DMS153 treated with DMSO at 0.1 percent for 48 hours (cell line): ENCODE measurements around the gene PARD6B.
"Not testable (repeated sequence)": the region's sequence is repeated elsewhere in the genome, so short reads cannot be mapped to it uniquely, and the experiment has no call there.

Experiments
- DNase-seq: peaks from one replicate; lab custom pipeline; 2025; ENCODE audit not compliant: unreplicated experiment; lab: John Stamatoyannopoulos, UW

Gene PARD6B

DNA sequence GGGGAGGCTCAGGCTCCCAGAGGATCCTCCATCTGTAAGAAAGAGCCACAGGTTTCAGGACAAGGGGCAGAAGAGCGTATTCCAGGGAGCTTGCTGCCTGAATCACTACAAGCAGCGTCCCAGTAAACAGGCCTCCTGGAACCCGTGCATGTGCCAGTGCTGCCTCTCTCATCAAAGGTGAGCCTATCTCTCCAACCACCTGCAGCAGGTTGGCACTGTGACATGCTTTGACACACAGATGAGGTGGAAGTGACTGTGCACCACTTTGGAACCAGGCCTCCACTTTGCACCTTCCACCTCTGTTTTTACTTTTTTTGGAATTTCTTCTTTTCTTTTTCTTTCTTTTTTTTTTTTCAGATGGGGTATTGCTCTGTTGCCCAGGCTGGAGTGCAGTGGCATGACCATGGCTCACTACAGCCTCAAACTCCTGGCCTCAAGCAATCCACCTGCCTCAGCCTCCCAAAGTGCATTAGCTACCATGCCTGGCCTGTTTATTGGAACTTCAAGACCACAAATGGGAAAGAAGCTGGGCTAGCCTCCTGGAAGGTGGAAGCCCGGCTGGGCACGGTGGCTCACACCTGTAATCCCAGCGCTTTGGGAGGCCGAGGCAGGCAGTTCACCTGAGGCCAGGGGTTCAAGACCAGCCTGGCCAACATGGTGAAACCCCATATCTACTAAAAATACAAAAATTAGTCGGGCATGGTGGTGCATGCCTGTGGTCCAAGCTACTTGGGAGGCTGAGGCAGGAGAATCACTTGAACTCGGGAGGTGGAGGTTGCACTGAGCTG lies 27.5 kb upstream of the PARD6B start:
- not testable (repeated sequence) for DNase-seq

DNA sequence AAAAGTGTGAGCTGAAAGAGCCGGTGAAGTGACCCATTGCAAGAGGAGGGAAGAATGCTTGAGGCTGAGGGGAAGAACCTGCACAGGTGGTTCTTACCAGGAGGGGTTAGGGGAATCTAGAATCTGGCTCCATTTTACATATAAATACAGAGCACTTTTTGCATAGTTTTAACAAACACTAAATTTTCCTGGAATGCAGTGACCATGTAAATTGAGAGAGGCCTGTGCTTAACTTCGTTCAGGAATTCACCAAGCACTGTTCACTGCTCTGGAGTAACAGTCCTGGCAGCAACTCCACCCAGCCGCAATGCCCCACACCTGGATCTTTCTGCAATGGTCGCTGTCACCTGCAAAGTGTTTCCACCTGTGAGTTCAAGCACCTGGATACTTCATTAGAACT lies 26.9 kb upstream of the PARD6B start:
- no peak for DNase-seq

DNA sequence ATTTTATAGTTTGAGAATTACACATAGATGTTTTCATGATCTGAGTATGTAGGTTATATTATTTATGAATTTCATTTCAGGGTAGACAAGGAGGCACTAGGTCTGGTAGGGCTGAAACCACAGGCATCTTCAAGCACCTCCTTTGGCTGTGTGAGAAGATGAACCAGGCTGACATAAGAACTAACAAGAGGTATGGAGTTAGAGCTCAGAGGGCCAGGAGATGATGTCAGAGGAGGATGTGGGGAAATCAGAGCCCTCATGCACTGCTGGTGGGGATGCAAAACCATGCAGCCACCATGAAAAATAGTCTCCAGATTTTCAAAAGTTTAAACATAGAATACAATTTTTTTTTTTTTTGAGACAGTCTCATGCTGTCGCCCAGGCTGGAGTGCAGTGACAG lies 26.4 kb upstream of the PARD6B start:
- no peak for DNase-seq

GRCh38 chr20:50708845-50709635 lies 22.3 kb upstream of the PARD6B start:
- no peak for DNase-seq

- no peak for DNase-seq
Measured at GRCh38 chr20:50709636-50709973, 21.8 kb upstream of the PARD6B start.

DNA sequence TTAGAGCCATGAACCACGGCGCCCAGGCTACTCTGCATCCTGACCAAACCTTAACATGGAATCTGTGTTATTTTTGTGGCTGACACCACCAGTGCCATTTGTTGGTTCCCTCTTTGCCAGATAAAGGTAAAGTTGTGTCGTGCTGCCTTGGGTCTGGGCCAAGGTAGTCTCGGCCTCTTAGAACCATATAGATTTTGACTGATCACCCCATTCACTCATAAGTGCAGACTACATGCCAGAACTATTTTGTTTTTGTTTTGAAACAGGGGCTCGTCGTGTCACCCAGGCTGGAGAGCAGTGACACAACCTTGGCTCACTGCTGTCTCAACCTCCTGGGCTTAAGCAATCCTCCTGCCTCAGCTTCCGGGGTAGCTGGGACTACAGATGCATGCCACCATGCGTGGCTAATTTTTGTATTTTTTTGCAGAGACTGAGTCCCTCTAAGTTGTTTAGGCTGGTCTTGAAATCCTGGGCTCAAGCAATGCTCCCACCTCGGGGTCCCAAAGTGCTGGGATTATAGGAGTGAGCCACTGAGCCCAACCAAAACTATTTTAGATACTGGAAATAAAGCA lies 20.8 kb upstream of the PARD6B start:
- DNase-seq = no peak

GRCh38 chr20:50711113-50711825 lies 20.1 kb upstream of the PARD6B start:
- no peak for DNase-seq

DNA sequence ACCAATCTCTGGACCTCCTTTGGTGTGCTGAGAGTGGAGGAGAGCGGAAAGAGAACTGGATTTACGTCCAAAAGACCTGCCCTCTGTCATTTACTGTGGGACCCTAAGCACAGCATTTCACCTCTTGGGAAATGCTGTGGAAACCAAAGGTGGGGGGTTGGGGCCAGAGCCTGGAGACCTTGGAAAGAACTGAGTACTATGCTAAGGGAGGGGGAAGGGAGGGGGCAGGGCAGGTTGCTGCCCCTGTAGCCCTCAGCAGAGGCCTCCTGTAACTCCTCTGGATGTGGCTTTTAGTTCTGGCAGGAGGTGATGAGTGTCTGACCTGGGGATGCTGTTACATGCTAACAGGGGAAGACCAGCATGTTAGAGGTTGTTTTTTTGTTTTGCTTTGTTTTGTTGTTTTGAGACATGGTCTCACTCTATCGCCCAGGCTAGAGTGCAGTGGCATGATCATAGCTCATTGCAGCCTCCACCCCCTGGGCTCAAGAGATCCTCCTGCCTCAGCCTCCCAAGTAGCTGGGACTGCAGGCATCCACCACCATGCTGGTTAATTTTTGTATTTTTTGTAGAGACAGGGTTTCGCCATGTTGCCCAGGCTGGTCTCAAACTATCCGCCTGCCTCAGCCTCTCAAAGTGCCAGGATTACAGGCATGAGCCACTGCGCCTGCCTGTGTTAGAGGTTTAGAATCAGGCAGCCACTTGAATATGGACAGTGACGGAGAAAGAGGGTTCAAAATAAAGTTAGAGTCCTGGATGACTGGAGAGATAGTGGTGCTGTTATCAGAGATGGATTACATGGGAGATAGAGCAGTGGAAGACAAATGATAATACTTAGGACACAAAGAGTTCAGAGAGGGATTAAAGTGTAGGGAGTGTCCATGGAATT lies 18.4 kb upstream of the PARD6B start:
- no peak for DNase-seq

GRCh38 chr20:50713657-50714101 lies 17.7 kb upstream of the PARD6B start:
- no peak for DNase-seq

DNA sequence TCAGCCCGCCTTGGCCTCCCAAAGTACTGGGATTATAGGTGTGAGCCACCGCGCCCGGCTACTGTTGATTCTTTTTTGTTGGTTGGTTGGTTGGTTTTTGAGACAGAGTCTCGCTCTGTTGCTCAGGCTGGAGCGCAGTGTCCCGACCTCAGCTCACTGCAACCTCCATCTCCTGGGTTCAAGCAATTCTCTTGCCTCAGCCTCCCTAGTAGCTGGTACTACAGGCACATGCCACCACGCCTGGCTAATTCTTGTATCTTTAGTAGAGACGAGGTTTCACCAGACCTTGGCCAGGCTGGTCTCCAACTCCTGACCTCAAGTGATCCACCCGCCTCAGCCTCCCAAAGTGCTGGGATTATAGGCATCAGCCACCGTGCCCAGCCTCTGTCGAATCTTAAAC lies 17.0 kb upstream of the PARD6B start:
- DNase-seq = not testable (repeated sequence)

GRCh38 chr20:50715694-50716093 lies 15.7 kb upstream of the PARD6B start:
- no peak for DNase-seq

DNA sequence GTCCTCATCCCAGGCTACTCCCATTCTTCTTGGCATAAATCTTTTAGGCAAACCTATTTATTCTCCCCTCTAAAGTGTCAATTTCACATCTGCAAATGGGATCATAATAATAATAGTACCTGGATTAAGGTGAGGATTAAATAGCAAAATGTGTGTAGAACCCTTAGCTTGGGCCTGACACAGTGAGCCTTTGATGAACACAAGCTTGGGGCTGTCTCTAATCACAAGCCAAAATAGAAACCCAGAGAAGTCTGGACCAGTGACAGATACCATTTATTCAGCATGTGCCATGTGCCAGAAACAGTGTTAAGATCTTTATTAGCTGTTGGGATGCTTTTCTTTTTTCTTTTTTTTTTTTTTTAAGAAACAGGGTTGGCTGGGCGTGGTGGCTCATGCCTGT lies 14.9 kb upstream of the PARD6B start:
- no peak for DNase-seq

- DNase-seq = no peak
Measured at GRCh38 chr20:50717312-50717711, 14.1 kb upstream of the PARD6B start.

DNA sequence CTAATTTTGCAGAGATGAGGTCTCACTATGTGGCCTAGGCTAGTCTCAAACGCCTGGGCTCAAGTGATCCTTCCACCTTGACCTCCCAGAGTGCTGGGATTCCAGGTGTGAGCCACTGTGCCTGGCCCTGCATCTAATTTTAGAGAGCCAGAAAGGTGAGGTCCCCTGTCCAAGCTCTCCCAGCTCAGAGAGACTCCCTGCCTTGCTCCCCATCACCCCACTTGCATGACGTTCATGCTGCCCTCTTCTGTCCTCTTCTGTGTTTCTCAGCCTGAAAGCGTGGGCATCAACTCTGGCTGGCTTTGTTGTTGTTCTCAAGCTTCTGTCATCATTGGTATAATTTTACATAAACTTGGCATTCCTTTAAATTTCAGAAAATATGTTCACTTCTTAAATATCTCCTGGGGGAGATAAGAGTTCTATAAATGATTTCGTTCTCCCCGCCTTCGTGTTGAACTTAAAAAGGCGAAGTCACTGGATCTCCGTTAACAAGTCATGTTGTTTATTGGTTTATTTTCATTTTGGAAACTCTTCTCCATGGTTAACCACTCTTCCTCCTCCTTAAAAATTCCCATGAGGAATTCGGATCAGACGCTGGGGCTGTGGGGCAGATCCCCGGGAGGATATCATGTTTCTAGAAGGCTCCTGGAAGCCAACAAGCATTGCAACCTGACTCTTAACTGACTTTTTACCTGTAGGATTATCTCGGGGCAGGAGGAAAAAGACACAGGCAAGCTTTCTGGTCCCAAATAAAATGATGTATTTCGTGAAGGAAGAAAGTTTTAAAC lies 13.2 kb upstream of the PARD6B start:
- DNase-seq = no peak

DNA sequence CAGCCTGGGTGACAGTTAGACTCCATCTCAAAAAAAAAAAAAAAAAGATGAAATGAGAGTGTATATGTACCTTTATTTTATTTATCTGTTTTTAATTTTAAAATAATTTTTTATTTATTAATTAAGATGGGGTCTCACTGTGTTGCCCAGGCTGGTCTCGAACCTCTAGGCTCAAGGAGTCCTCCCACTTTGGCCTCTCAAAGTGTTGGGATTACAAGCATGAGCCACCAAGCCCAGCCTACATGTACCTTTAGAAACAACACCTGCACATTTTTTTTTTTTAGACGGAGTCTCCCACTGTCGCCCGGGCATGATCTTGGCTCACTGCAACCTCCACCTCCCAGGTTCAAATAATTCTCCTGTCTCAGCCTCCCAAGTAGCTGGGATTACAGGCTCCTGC lies 12.1 kb upstream of the PARD6B start:
- DNase-seq = no peak

DNA sequence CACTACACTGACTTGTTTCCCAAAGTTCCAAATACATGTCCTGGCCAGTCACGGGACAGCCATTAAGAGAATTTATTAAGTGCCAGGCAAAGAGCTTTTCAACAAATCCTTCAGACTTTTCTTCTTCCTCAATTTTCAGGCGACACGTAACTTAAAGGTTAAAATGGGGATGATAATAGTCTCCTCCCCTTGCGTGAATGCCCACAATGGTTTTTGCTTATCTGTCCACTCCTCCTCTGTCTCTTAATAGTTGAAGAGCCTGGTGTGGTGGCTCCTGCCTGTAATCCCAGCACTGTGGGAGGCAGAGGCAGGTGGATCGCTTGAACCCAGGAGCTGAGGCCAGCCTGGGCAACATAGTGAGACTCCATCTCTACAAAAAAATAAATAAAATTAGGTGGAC lies 11.4 kb upstream of the PARD6B start:
- DNase-seq = no peak

DNA sequence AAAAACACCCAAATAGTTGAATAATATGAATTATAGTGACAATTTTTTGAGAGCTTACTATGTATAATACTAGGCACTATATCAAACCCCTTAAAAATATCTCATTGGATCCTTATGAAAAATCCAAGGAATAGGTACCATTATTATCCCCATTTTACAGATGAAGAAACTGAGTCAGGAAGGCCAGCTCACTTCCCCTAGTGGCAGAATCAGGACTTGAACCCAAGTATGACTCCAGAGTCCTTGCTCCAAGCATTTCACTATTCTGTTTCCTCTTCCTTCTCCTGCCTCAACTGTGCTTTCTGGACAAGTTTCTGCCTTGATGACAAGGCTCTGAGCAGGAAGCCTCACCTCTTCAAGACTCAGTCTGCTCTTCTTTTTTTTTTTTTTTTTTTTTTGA lies 10.8 kb upstream of the PARD6B start:
- no peak for DNase-seq

DNA sequence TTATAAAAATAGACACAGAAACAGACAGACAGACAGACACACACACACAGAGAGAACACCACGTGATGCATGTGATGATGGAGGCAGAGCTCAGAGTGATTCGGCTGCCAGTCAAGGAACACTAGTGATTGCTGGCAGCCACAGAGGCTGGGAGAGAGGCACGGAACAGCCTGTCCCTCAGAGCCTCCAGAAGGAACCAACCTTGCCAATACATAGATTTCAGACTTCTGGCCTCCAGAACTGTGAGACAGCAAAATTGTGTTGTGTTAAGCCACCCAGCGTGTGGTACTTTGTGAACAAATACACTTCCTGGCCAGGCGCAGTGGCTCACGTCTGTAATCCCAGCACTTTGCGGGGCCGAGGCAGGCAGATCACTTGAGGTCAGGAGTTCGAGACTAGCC lies 9.5 kb upstream of the PARD6B start:
- no peak for DNase-seq

DNA sequence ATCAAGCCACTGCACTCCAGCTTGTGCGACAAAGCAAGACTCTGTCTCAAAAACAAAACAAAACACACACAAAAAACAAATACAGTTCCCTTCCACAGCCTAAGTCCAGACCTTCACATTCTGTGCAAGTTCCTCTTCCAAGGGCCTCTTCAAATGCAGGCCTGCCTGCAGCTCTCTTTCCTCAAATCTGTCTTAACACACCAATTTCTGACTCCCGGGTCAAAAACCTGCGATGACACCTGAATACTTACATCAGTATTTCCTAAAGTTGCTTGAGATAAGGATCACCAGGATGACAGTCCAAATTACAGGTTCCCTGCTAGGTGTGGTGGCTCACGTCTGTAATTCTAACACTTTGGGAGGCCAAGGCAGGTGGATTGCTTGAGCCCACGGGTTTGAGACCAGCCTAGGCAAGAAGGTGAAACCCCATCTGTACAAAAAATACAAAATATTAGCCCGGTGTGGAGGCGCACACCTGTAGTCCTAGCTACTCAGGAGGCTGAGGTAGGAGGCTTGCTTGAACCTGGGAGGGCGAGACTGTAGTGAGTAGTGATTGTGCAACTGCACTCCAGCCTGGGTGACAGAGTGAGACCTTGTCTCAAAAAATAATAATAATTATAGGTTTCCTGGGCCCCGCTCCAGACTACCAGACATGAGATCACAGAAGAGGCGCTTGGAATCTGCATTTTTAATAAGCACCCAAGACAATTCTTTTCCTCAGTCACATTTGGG lies 8.8 kb upstream of the PARD6B start:
- no peak for DNase-seq
